ENCODE results near the gene CDK5RAP2.

The CDK5RAP2 gene

DNA sequence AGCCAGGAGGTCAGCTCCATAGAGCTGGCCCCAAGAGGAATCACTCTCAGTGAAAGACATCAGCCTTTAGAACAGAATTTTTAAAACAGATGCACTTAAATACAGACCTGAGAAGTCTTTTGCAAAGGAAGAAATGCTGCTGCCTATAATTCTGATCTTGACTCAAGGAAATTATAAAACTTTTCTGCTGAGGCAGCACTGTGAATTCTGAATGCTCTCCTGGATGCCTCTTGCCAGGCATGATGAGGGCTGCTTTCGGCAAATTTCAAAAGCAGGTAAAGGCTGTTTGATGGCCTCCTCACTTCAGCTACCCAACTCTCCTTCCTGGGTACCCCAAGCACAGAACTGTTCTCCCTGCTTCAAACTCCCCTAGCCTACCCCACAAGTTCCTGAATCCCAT lies 174.8 kb downstream of the CDK5RAP2 start:
- no CpG with 5 or more reads among the region's 1 CpG for WGBS, 2 donors (ENCODE audit: extremely low coverage in 2 of 2, insufficient read length in 2 of 2, insufficient replicate concordance in 1 of 2)
- peaks cover 0 to 4% of the 10 kb centered on the region in 2 donors for H3K4me1 ChIP-seq (ENCODE audit: control insufficient read depth in 2 of 2, insufficient read depth in 1 of 2, low read depth in 1 of 2, low read length in 2 of 2)
- H3K36me3 ChIP-seq (replicated peaks in 1 of 2; ENCODE audit: control insufficient read depth in 2 of 2, insufficient read depth in 2 of 2, low read length in 2 of 2): peaks cover 49 to 100% of the 10 kb centered on the region in 2 donors
- DNase-seq (ENCODE audit: low spot score): no peak
- H3K4ac ChIP-seq (ENCODE audit: low read length): no peak overlapping the region
- H3K18ac ChIP-seq (ENCODE audit: low read length): no peak overlapping the region
- no peak overlapping the region for H2BK12ac ChIP-seq (ENCODE audit: low read length)
- H3K27ac ChIP-seq (replicated peaks; ENCODE audit: low read length): no peak overlapping the region
- no peaks in the 10 kb centered on the region for H3K27me3 ChIP-seq (ENCODE audit: control insufficient read depth in 3 of 3, insufficient read depth in 3 of 3, low read depth in 1 of 3, low read length in 3 of 3)
- no peak overlapping the region for H2BK120ac ChIP-seq (ENCODE audit: low read depth, low read length)
- H2AK5ac ChIP-seq (ENCODE audit: low read depth, low read length): no peak overlapping the region
- H4K8ac ChIP-seq (ENCODE audit: low read depth, low read length): no peak overlapping the region
- no peak overlapping the region for H3K14ac ChIP-seq (ENCODE audit: low read length)
- no peak overlapping the region for H3K4me3 ChIP-seq (ENCODE audit: low read length in 2 of 2)
- no peak overlapping the region for H2BK5ac ChIP-seq (ENCODE audit: low read length)
- no peak overlapping the region for H2AFZ ChIP-seq (ENCODE audit: low read length)
- no peaks in the 10 kb centered on the region for H3K9me3 ChIP-seq (replicated peaks in 1 of 2; ENCODE audit: control insufficient read depth in 2 of 2, insufficient read depth in 1 of 2, low read depth in 1 of 2, low read length in 2 of 2)
- no peak overlapping the region for H3K4me2 ChIP-seq (ENCODE audit: insufficient read depth, low read length, poor library complexity, severe bottlenecking)
- no peak overlapping the region for H4K91ac ChIP-seq (ENCODE audit: low read depth, low read length, poor library complexity)
- H3K23ac ChIP-seq (ENCODE audit: low read depth, low read length, poor library complexity): no peak overlapping the region
- no peak overlapping the region for H3K9ac ChIP-seq (ENCODE audit: low read depth, low read length, poor library complexity)
- no peak overlapping the region for H2BK15ac ChIP-seq (ENCODE audit: low read length)
- peaks cover 2% of the 10 kb centered on the region for H3K79me1 ChIP-seq (ENCODE audit: low read depth, low read length)

DNA sequence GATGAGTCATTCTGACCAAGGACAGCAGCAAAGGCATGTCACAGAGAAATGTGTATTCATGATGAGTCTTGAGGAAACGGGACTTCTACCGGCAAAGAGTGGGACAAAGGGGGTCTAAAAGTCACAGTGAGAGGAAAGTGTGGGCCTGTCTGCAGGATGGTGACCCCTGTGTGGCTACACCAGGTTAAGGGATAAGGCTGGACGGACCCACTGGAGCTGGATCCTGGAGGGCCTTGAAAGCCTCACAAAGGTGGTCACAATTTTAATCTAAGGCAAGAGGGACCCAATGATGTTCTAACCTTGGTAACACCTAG lies 176.5 kb downstream of the CDK5RAP2 start:
- Histone ChIP-seq H2BK15ac (ENCODE audit: low read length) (no peak overlapping the region), H3K27me3 (ENCODE audit: control insufficient read depth in 3 of 3, insufficient read depth in 3 of 3, low read depth in 1 of 3, low read length in 3 of 3) (no peaks in the 10 kb centered on the region), H2AK5ac (ENCODE audit: low read depth, low read length) (no peak overlapping the region), H3K36me3 (replicated peaks in 1 of 2; ENCODE audit: control insufficient read depth in 2 of 2, insufficient read depth in 2 of 2, low read length in 2 of 2) (peaks cover 47 to 100% of the 10 kb centered on the region in 2 donors), H3K9ac (ENCODE audit: low read depth, low read length, poor library complexity) (no peak overlapping the region), H2AFZ (ENCODE audit: low read length) (no peak overlapping the region), H3K4ac (ENCODE audit: low read length) (peak overlapping the region; percentile 44), H2BK120ac (ENCODE audit: low read depth, low read length) (no peak overlapping the region), H3K4me1 (ENCODE audit: control insufficient read depth in 2 of 2, insufficient read depth in 1 of 2, low read depth in 1 of 2, low read length in 2 of 2) (peaks cover 0 to 4% of the 10 kb centered on the region in 2 donors), H3K4me2 (ENCODE audit: insufficient read depth, low read length, poor library complexity, severe bottlenecking) (no peak overlapping the region), H3K14ac (ENCODE audit: low read length) (no peak overlapping the region), H3K18ac (ENCODE audit: low read length) (peak overlapping the region; percentile 25), H3K23ac (ENCODE audit: low read depth, low read length, poor library complexity) (no peak overlapping the region), H3K9me3 (replicated peaks in 1 of 2; ENCODE audit: control insufficient read depth in 2 of 2, insufficient read depth in 1 of 2, low read depth in 1 of 2, low read length in 2 of 2) (no peaks in the 10 kb centered on the region), H3K4me3 (ENCODE audit: low read length in 2 of 2) (no peak overlapping the region), H4K8ac (ENCODE audit: low read depth, low read length) (no peak overlapping the region), H2BK12ac (ENCODE audit: low read length) (no peak overlapping the region), H2BK5ac (ENCODE audit: low read length) (no peak overlapping the region), H4K91ac (ENCODE audit: low read depth, low read length, poor library complexity) (no peak overlapping the region), H3K27ac (replicated peaks; ENCODE audit: low read length) (no peak overlapping the region), H3K79me1 (ENCODE audit: low read depth, low read length) (no peaks in the 10 kb centered on the region)
- no CpG with 5 or more reads among the region's 3 CpGs for WGBS, 2 donors (ENCODE audit: extremely low coverage in 2 of 2, insufficient read length in 2 of 2, insufficient replicate concordance in 1 of 2)
- DNase-seq (ENCODE audit: low spot score): no peak

DNA sequence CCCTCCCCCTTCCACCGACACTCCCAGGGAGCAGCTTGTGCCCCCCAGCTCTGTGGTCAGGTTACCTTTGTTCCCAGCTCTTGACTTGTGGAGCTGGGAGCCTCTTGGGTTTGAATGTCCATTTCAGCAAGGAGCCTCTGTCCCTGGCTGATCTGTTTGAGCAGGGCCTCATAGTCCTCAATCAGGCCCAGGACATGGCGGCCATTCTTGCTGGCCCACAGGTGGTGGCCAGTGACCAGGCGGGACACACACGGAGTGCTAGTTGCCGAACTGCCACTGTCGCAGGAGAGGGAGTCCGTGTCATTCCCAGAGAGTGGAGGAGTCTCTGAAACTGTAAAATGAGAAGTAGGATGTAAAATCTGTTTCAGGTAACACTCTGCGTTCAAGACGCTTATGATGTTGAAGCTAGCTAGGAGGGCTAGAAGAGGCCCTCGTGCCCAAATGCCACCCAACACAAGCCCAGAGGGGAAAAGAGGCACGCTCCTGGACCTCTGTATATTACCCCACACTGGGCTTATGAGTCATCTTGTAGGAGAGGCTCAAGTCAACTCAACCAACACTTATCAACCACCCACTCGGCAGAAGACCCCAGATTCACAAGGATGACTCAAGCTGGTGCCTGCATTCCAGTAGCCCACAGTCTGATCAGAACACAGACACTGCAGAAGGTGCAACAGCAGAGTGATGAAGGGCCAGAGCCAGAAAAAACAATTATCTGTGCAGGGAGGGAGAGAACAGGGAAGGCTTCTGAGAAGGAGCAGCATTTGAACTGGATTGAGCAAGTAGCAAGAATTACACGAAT lies 177.0 kb downstream of the CDK5RAP2 start:
- H3K4me1 ChIP-seq (ENCODE audit: control insufficient read depth in 2 of 2, insufficient read depth in 1 of 2, low read depth in 1 of 2, low read length in 2 of 2): peaks cover 0 to 4% of the 10 kb centered on the region in 2 donors
- no peak for DNase-seq (ENCODE audit: low spot score)
- H3K14ac ChIP-seq (ENCODE audit: low read length): no peak overlapping the region
- no peak overlapping the region for H2BK15ac ChIP-seq (ENCODE audit: low read length)
- H3K27ac ChIP-seq (replicated peaks; ENCODE audit: low read length): no peak overlapping the region
- H2BK12ac ChIP-seq (ENCODE audit: low read length): no peak overlapping the region
- no peak overlapping the region for H2BK5ac ChIP-seq (ENCODE audit: low read length)
- H4K8ac ChIP-seq (ENCODE audit: low read depth, low read length): no peak overlapping the region
- no peak overlapping the region for H3K4ac ChIP-seq (ENCODE audit: low read length)
- H3K18ac ChIP-seq (ENCODE audit: low read length): no peak overlapping the region
- H3K9me3 ChIP-seq (replicated peaks in 1 of 2; ENCODE audit: control insufficient read depth in 2 of 2, insufficient read depth in 1 of 2, low read depth in 1 of 2, low read length in 2 of 2): no peaks in the 10 kb centered on the region
- peaks cover 42 to 100% of the 10 kb centered on the region in 2 donors for H3K36me3 ChIP-seq (replicated peaks in 1 of 2; ENCODE audit: control insufficient read depth in 2 of 2, insufficient read depth in 2 of 2, low read length in 2 of 2)
- no peak overlapping the region for H2BK120ac ChIP-seq (ENCODE audit: low read depth, low read length)
- H2AK5ac ChIP-seq (ENCODE audit: low read depth, low read length): no peak overlapping the region
- H3K4me2 ChIP-seq (ENCODE audit: insufficient read depth, low read length, poor library complexity, severe bottlenecking): no peak overlapping the region
- no peak overlapping the region for H3K4me3 ChIP-seq (ENCODE audit: low read length in 2 of 2)
- no CpG with 5 or more reads among the region's 13 CpGs for WGBS, 2 donors (ENCODE audit: extremely low coverage in 2 of 2, insufficient read length in 2 of 2, insufficient replicate concordance in 1 of 2)
- H3K27me3 ChIP-seq (ENCODE audit: control insufficient read depth in 3 of 3, insufficient read depth in 3 of 3, low read depth in 1 of 3, low read length in 3 of 3): no peaks in the 10 kb centered on the region
- no peak overlapping the region for H3K9ac ChIP-seq (ENCODE audit: low read depth, low read length, poor library complexity)
- H4K91ac ChIP-seq (ENCODE audit: low read depth, low read length, poor library complexity): no peak overlapping the region
- H3K79me1 ChIP-seq (ENCODE audit: low read depth, low read length): no peaks in the 10 kb centered on the region
- H2AFZ ChIP-seq (ENCODE audit: low read length): no peak overlapping the region
- no peak overlapping the region for H3K23ac ChIP-seq (ENCODE audit: low read depth, low read length, poor library complexity)

DNA sequence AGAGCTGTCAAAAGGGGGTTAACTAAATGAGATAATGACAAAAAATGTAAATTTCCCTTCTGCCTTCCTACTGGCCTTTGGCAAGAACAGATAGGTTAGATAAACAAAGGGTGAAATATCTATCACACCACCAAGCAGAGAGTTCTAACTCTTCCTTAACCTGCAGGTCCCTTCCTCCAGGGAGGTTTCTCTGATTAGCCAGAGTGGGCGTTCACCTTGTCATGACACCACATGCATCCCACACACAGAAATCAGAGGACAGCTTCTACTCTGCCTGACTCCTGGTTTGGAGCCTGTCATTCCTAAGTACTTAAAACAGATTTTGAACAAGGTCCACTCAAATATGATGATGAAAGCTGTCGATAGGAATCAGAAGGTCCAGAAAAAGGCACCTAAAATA lies 180.0 kb downstream of the CDK5RAP2 start:
- H3K23ac ChIP-seq (ENCODE audit: low read depth, low read length, poor library complexity): no peak overlapping the region
- H3K79me1 ChIP-seq (ENCODE audit: low read depth, low read length): no peaks in the 10 kb centered on the region
- H3K9ac ChIP-seq (ENCODE audit: low read depth, low read length, poor library complexity): no peak overlapping the region
- H4K8ac ChIP-seq (ENCODE audit: low read depth, low read length): no peak overlapping the region
- no peak overlapping the region for H3K4ac ChIP-seq (ENCODE audit: low read length)
- H3K14ac ChIP-seq (ENCODE audit: low read length): no peak overlapping the region
- H3K4me1 ChIP-seq (ENCODE audit: control insufficient read depth in 2 of 2, insufficient read depth in 1 of 2, low read depth in 1 of 2, low read length in 2 of 2): peaks cover 0 to 4% of the 10 kb centered on the region in 2 donors
- DNase-seq (ENCODE audit: low spot score): no peak
- no peak overlapping the region for H2AFZ ChIP-seq (ENCODE audit: low read length)
- H2BK120ac ChIP-seq (ENCODE audit: low read depth, low read length): no peak overlapping the region
- H2AK5ac ChIP-seq (ENCODE audit: low read depth, low read length): no peak overlapping the region
- H4K91ac ChIP-seq (ENCODE audit: low read depth, low read length, poor library complexity): no peak overlapping the region
- no peak overlapping the region for H3K18ac ChIP-seq (ENCODE audit: low read length)
- WGBS, 2 donors (ENCODE audit: extremely low coverage in 2 of 2, insufficient read length in 2 of 2, insufficient replicate concordance in 1 of 2): no CpG with 5 or more reads among the region's 2 CpGs
- no peak overlapping the region for H2BK15ac ChIP-seq (ENCODE audit: low read length)
- H3K9me3 ChIP-seq (replicated peaks in 1 of 2; ENCODE audit: control insufficient read depth in 2 of 2, insufficient read depth in 1 of 2, low read depth in 1 of 2, low read length in 2 of 2): no peaks in the 10 kb centered on the region
- H2BK12ac ChIP-seq (ENCODE audit: low read length): no peak overlapping the region
- no peak overlapping the region for H3K4me3 ChIP-seq (ENCODE audit: low read length in 2 of 2)
- H3K4me2 ChIP-seq (ENCODE audit: insufficient read depth, low read length, poor library complexity, severe bottlenecking): no peak overlapping the region
- peaks cover 41 to 100% of the 10 kb centered on the region in 2 donors for H3K36me3 ChIP-seq (replicated peaks in 1 of 2; ENCODE audit: control insufficient read depth in 2 of 2, insufficient read depth in 2 of 2, low read length in 2 of 2)
- H3K27me3 ChIP-seq (ENCODE audit: control insufficient read depth in 3 of 3, insufficient read depth in 3 of 3, low read depth in 1 of 3, low read length in 3 of 3): no peaks in the 10 kb centered on the region
- no peak overlapping the region for H3K27ac ChIP-seq (replicated peaks; ENCODE audit: low read length)
- no peak overlapping the region for H2BK5ac ChIP-seq (ENCODE audit: low read length)
